Measurements from ENCODE around the gene LAMB3.

The LAMB3 gene

DNA sequence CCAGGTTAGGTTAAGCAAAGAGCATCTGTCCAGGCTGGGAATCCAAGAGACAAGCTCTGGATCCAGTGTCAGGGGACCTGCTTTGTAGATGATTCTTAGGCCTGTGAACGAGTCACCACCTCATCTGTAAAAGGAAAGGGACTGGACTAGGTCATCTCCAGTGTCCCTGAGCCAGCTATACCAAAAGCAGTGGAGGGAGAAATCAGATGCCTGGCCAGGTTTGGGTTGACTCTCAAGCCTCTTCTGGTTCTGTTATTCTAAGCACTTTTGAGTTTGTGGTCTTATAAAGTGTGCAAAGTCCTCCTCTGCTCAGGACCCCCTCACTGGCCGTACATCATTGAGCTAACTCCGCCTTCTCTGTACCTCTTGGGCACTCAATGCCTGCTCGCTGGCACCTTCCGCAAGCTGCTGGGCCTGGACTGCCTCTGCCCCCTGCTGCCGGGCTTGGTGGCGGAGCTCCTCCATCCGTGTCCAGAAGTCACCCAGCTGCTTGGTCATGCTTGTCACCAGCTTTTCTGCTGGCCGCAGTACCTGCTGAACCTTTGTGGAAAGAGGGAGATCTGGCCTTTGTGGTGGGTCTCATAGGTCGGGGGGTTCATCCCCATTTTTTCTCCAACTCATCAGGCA lies 35.1 kb downstream of the LAMB3 start:
- DNase-seq = no peak

DNA sequence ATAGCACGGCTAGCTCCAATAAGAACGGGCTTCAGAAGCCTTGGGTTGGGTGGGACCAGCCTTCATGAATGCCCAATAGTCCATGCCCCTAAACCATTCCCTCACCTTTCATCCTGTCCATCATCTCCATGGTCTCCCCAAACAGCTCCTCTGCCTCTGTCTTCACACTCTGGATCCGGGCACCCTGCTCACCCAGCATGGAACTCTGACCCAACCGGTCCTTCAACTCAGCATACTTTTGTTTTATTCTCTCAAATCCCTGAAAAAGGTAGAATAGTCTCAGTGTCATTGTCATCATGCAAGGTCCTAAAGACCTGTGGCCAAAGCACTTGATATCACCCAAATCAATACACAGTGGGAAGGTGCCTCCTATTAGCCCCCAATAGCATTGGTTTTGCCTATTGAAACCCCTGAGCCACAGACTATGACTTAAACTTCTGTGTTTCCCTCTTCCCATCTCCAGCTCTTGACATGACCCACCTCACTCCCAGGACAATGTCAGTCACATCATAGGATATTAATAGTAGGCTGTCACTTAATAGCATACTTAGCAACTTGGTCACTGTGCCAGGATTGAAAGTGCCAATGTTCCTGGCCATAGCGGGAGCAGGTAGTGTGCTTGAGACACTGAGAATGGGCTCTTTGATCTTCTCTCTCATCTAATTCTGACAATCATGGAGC lies 35.7 kb downstream of the LAMB3 start:
- DNase-seq = no peak

DNA sequence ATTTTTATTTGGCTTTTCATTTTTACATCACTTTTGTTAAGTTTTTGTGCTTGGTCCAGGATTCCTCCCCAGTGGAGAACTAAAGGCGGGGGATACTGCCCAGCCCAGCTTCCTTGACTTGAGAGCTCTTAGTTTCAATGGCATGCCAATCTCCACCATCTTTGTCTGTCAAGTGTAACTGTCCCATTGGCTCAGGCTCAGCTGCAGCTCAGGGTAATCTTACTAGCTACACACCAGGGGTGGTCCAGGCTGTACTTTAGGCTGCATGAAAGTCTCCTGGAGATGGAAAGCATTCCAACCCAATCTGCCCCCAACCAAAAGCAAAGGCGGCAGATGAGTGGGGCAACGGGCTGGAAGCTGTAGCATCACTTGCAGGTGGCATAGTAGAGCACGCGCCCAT lies 37.3 kb downstream of the LAMB3 start:
- DNase-seq = no peak

DNA sequence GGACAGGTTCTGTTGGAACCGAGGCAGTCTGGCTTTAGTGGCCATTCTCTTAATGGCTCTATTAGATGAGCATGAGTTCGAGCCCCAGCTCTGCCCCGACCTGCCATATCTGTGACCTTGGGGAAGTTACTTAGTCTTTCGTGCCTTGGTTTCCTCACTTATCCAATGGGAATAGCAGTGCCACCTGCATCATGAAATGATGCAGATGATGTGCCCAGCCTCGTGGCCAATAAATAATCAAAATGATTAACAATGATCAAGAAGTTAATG lies 38.1 kb downstream of the LAMB3 start:
- DNase-seq = no peak

DNA sequence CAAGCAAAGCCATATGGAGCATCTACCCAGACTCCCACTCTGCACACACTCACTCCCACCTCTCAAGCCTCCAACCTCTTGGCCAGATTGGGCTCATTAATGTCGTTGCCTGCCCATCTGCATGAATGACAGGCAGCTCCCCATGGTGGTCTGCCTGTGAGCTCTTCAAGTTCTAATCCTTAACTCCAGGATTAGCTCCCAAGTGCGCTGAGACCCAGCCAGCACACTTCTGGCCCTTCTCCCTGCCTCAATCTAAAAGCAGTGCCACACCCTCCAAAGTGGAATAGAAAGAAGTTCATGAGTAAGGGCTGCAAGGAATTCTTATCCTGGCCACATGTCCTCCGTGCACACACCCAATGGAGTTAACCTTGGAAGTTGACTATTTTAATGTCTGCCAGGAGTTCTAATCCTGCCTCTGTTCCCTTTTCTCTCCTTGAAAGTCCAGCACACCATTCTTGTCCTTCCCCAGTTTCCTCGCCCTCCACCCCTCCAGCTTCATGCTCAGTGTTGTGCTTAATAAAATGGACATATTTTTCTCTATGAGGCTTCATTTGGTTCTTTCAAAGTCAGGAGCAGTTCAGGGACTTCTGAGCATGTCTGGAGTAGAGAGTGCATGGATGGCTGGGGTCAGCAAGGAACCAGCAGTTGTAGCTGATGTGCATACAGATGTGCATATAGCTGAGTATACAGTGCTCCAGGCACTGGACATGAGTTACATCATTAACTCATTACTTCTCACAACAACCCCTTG lies 38.6 kb downstream of the LAMB3 start:
- no peak for DNase-seq

GRCh38 chr1:209612646-209613399 lies 39.4 kb downstream of the LAMB3 start:
- DNase-seq = no peak

GRCh38 chr1:209611771-209612570 lies 40.3 kb downstream of the LAMB3 start:
- no peak for DNase-seq

DNA sequence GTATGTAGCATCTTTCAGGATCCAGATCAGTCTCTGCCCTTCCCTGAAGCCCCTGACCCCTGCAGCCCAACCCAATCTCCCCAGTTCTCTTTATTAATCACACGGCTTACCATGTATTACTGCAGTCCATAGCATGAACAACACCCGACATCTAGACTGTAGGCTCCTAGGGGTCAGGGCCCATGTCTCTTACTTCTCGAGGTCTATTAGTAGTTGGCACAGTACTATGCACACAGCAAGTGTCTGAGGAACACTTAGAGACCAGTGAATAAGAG lies 41.7 kb downstream of the LAMB3 start:
- no peak for DNase-seq

DNA sequence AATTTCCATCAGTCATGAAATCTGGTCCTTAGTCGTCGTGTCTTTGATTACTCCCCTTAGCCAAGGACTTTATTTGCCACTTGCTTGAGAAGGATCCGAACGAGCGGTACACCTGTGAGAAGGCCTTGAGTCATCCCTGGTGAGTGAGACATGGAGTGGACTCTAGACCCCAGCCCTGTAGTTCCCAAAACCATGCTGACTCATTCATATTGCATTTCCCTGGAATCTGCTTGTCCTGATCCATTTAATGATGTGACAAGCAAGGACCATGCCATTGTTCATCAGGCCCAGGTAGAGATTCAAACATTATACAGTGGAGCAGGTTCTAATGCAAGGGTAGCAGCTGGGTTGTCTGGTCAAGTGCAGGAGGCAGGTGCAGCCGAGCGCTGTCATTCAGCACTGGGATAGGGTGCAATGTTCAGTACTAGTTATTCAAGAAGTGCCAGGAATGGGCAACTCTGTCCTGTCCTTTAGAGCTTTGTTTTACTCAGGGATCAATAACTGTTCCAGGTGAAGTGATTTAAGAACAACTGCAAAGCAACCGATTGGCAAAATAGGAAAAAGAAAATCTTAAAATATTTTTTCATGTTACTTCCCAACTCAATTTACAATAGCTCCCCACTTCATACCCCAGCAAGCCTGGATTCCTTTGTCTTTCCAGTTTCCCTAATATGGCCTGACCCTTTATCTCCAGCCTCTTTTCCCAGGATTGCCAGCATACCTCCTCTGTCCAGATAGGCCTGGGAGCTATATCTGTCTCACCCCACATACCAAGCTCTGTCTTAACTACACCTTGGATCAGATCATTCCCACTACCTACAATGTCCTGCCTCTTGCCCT lies 42.2 kb downstream of the LAMB3 start:
- no peak for DNase-seq

DNA sequence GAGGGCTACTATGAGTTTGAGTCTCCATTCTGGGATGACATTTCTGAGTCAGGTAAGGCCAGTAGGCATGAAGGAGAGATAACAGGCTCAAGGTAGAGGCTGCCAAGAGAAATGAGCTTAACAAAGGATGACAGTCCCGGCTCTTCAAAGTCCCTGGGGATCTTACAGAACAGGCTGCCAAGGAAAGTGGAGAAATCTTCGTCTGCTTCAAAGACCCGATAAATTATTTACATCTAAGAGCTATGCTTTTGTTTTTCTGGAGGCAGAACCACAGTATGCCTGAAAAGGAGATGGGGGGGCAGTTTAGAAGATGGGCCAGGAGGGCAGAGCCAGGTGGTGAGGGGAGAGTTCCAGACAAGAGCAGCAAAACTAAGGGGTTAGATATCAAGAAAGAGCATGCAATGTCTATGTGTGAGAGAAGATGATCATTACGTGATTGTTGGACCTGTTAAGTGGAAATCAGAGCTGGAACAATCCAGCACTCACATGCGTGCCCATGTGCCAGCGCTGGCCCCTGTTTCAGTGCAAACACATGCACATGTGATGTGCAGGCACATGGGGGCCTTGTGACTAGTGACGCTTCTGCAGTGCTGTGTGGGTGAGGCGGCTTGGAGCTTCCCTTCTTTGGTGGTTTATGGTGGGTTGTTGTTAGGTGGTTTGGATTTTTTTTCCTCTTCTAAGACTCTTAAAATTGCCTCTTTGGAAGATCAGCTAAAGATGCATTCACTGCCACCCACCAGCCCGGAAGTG lies 43.0 kb downstream of the LAMB3 start:
- DNase-seq = no peak

DNA sequence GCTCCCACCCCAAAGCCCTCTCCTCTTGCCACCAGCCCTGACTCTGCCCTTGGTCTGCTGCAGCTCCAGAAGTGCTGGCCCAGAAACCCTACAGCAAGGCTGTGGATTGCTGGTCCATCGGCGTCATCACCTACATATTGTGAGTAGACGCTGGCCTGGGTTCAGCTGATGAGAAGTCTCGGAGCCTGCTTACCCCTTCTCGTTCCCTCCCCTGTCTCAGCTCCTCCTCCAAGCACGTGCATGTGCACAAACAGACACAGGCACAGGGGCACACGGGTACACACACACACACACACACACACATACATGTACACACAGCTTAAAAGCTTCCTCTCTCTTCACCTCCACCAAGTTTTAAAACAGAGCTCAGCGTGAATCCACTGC lies 44.4 kb downstream of the LAMB3 start:
- no peak for DNase-seq

- DNase-seq = no peak
Observed at GRCh38 chr1:209607102-209607794, 45.0 kb downstream of the LAMB3 start.

DNA sequence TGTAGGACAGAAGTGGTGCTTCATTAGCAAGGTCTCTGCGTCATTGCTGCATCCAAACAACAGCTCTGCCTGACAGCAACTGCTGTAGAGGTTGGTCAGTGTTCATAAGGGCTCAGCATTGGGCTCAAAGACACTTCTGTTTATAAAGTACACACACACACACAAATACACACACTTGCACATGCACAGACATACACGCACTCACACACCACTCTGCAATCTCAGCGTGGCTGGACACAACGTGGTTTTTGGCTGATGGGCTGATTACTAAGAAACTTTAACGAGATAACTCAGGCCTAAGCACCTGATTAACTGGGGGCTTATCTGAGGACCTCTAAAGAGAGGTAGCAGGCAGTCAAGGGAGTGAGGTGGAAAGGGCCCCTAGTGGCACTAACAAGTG lies 48.3 kb downstream of the LAMB3 start:
- no peak for DNase-seq

GRCh38 chr1:209601809-209602657 lies 50.2 kb downstream of the LAMB3 start:
- DNase-seq = no peak

DNA sequence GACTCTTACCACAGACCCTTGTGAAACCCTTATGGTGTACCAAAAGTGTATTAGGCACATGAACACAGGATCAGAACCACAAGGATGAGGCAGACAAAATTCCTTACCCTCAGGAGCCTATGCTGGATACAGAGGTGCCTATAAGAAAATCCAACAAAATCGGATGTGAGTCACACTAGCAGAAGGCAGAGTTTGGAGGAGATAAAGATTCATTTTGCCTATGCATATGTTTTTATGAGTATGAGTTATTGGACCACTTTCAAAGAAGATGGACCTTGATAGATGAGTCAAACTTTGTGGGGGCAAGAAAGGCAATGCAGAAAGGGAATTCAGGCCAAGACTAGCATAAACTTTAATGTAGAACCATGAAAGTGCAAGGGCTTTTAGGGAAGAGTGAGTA lies 51.7 kb downstream of the LAMB3 start:
- DNase-seq = no peak

DNA sequence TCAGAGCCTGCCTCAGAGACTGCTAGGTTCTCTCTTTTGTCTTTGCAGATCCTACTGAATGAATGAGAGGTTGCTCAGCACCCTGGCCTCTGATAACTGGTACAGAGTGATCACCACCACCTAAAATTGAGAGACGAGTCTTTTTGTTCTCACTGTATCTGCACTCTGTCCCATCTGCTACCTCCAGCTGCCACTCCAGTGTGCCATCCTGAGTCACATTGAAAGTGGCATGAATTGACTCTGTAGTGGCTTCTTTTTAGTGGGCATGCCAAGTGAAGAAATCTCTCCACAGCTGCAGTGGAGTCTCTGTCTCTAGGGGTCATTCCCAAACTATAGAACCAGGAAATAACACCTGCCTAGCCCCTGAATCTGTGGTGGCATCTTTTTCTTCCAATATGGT lies 54.0 kb downstream of the LAMB3 start:
- no peak for DNase-seq

DNA sequence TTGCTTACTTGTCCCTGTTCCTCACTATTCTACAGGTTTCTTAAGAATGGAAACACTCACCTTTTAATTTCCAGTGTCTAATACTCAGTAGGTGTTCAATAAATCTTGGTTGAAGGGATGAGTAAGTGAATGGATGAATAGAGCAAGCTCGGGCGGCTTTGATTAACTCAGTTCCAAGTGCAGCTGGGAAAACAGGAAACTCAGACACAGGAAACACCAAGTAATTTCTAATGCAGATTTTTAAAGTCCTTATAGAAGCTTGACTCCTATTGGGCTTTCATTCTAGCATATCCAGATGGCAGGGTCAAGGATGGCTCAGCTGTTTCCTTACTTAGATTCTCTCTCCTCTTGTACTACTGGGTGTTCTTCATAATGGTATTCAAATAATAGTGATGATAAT lies 54.7 kb downstream of the LAMB3 start:
- DNase-seq = no peak

GRCh38 chr1:209595599-209596285 lies 56.5 kb downstream of the LAMB3 start:
- DNase-seq = no peak

DNA sequence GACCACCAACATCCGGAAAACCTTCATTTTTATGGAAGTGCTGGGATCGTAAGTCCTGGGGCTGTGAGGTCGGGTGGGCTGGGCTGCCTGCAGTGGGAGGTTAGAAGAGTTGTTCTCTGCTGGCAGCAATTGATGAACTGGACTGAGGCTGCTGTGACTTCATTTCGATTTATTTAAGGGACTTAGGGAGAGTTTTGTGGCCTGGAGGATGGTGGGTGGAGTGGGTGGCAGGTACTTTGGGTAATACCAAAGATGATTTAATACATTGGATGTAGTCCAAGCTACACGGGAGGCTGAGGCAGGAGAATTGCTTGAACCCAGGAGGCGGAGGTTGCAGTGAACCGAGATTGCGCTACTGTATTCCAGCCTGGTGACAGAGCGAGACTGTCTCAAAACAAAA lies 57.2 kb downstream of the LAMB3 start:
- no peak for DNase-seq

Measured in T-helper 9 cell (primary cell).